DND-41 (cell line): ENCODE results near the gene SLC22A14.

Experiments used
- ATAC-seq: fragments of 200-7000 bp; cut with Tn5 transposase; 3 replicates; pipeline ENCODE4 v1.9.1; 2021; ENCODE audit warnings: low read depth; ENCODE audit not compliant: insufficient read depth
- DNase-seq: peaks from one replicate; pipeline ENCODE4 v3.0.0-alpha.2; 2020
- H2AFZ ChIP-seq: 2 replicates; pipeline ENCODE4 v1.6.0; 2012; ENCODE audit warnings: low read depth, low read length
- H3K27ac ChIP-seq: 2 replicates; pipeline ENCODE4 v1.5.1; 2012; ENCODE audit warnings: low read length, inconsistent platforms
- H3K27me3 ChIP-seq: fragments of 200-600 bp; sonication (generic); 2 replicates; pipeline ENCODE4 v1.6.0; 2012; ENCODE audit warnings: low read length, mild to moderate bottlenecking, inconsistent platforms; ENCODE audit not compliant: insufficient read depth, poor library complexity
- H3K36me3 ChIP-seq: 2 replicates; pipeline ENCODE4 v1.5.1; 2012; ENCODE audit warnings: low read length, inconsistent platforms; ENCODE audit not compliant: insufficient read depth
- H3K4me1 ChIP-seq: 2 replicates; pipeline ENCODE4 v1.5.1; 2012; ENCODE audit warnings: mild to moderate bottlenecking, low read length; ENCODE audit not compliant: insufficient read depth
- H3K4me2 ChIP-seq: 2 replicates; pipeline ENCODE4 v1.6.0; 2012; ENCODE audit warnings: mild to moderate bottlenecking, moderate library complexity, low read length, inconsistent platforms; ENCODE audit not compliant: insufficient read depth
- H3K4me3 ChIP-seq, 2 experiments: fragments of 200-600 bp in 1 of 2; shearing (Covaris generic) in 1 of 2; 2 replicates each; pipeline ENCODE4 v1.5.1; 2012 to 2016; ENCODE audit warnings: inconsistent platforms in 2 of 2, low read length in 2 of 2, mild to moderate bottlenecking in 2 of 2, low read depth in 1 of 2, moderate library complexity in 1 of 2
- H3K79me2 ChIP-seq: 2 replicates; pipeline ENCODE4 v1.6.0; 2012; ENCODE audit warnings: low read length, inconsistent platforms; ENCODE audit not compliant: insufficient read depth
- H3K9ac ChIP-seq: 2 replicates; pipeline ENCODE4 v1.6.0; 2012; ENCODE audit warnings: low read depth, mild to moderate bottlenecking, inconsistent platforms, low read length, moderate library complexity
- H3K9me3 ChIP-seq: 2 replicates; pipeline ENCODE4 v1.5.1; 2012; ENCODE audit warnings: low read length, moderate library complexity, mild to moderate bottlenecking, inconsistent platforms; ENCODE audit not compliant: insufficient read depth, severe bottlenecking
- H4K20me1 ChIP-seq: 2 replicates; pipeline ENCODE4 v1.6.0; 2012; ENCODE audit warnings: low read length; ENCODE audit not compliant: insufficient read depth
- EZH2 ChIP-seq: IDR thresholded peaks from 3 replicates; pipeline ENCODE4 v1.6.1; 2012; ENCODE audit warnings: borderline replicate concordance, low read depth, mild to moderate bottlenecking, moderate library complexity, low read length, inconsistent platforms; ENCODE audit not compliant: severe bottlenecking
- TF ChIP-seq, protein P1 (sequence below): IDR thresholded peaks from 2 replicates; pipeline ENCODE4 v1.5.1; 2012; ENCODE audit warnings: borderline replicate concordance, low read length, moderate library complexity, mild to moderate bottlenecking; ENCODE audit not compliant: poor library complexity, severe bottlenecking; ENCODE audit errors: extremely low read depth

The SLC22A14 gene

DNA sequence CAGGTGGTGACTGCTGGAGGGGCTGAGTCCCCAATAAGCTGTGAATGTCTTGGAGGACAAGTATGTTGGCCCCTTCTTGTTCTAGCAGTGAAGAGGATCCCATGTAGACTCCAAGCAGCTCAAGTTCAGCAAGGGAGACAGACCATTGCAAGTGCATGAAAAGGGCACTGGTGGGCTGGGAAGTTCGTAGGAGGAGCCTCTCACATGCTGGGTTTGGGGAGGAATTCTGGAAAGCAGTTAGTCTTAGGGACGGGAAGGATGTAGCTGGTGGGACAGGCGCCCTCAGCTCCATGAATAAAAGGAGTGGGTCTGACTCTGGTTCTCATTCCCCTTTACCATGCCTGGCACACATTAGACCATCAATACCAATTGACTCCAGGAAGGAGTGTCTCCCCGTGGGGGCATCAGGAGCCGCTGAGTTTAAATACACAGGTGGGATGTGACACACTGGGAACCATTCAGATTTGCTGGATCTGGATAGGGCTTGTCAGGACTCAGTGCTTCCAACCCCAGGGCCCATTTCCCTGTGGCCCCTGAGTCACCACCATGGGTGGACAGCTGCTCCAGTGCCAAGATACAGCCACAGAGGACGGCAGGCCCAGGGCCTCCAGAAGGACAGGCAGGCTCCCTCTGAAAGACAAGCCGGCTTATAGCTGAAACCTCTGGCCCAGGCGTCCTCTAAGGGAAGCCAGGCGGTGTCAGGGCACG lies 63.9 kb downstream of the SLC22A14 start:
- TF ChIP-seq EZH2: no peak
- TF ChIP-seq, protein P1, sequence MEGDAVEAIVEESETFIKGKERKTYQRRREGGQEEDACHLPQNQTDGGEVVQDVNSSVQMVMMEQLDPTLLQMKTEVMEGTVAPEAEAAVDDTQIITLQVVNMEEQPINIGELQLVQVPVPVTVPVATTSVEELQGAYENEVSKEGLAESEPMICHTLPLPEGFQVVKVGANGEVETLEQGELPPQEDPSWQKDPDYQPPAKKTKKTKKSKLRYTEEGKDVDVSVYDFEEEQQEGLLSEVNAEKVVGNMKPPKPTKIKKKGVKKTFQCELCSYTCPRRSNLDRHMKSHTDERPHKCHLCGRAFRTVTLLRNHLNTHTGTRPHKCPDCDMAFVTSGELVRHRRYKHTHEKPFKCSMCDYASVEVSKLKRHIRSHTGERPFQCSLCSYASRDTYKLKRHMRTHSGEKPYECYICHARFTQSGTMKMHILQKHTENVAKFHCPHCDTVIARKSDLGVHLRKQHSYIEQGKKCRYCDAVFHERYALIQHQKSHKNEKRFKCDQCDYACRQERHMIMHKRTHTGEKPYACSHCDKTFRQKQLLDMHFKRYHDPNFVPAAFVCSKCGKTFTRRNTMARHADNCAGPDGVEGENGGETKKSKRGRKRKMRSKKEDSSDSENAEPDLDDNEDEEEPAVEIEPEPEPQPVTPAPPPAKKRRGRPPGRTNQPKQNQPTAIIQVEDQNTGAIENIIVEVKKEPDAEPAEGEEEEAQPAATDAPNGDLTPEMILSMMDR: no peak
- H3K9ac ChIP-seq: peak overlapping the region; percentile 87
- peak overlapping the region; percentile 96 for H2AFZ ChIP-seq

DNA sequence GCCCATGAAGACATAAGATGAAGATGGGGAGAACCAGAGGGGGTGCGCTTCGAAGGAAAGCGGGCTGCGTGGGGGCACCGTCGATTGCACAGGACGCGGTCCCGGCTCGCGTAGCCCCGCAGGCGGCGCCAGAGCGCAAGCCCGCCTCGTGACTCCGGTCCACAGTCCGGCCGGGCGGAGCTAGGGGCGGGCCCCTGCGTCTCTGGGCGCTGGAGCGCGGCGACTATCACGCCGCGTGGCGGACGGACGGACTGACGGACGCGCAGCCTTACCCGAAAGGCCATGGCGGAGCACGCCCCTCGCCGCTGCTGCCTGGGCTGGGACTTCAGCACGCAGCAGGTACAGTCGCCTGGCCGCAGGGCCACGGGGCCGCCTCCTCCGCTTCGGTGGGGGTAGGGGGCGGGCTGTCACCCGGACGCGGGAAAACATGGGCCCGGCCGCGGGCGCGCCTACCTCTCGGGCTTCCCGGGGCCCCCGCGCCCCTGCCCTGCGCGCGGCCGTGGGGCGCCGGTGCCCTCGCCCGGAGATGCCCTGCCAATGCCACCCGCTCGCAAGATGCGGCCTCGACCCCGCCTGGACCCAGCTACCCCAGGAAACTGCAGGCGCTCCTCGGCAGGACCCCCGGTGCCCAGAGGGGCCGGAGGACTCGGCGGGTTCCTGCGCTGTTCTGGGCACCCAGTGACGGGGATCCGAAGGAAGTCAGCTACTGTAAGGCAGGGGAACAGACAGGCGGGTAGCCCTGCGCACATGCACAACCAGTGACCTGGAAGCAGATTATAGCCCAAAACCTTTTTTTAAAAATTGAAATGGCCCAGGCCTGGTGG lies 64.7 kb downstream of the SLC22A14 start, which contains the start of gene XYLB:
Gene XYLB (plus strand): TSS at position 199 of the 824 bp plus-strand sequence. CDS start 84 bp downstream, at position 283.
- Histone ChIP-seq H3K4me1 (peaks cover 34% of the 10 kb centered on the region), H3K36me3 (peaks cover 4% of the 10 kb centered on the region), H3K4me2 (peak within 1 kb of the TSS; percentile 89), H3K9me3 (no peaks in the 10 kb centered on the region), H3K27me3 (no peaks in the 10 kb centered on the region), H3K4me3 (peak within 1 kb of the TSS; percentile 60 to 85; a peak in 3 of 4 replicates), H3K27ac (peak within 1 kb of the TSS; percentile 64), H2AFZ (peak within 1 kb of the TSS; percentile 96), H3K79me2 (peaks cover 4% of the 10 kb centered on the region), H3K9ac (peak within 1 kb of the TSS; percentile 87), H4K20me1 (no peaks in the 10 kb centered on the region)
- TF ChIP-seq, protein P1: peak; percentile 84
- TF ChIP-seq EZH2: no peak
- peak; percentile 80 for DNase-seq
- peak; percentile 96 for ATAC-seq

More for the DNA sequence above, 63.9 kb downstream of the SLC22A14 start:
- H3K27me3 ChIP-seq: no peaks in the 10 kb centered on the region
- ATAC-seq (no peak), DNase-seq (no peak)
- peak overlapping the region; percentile 29; the same call in 1 of the 2 replicates for H3K27ac ChIP-seq
- peaks cover 4% of the 10 kb centered on the region for H3K79me2 ChIP-seq
- peaks cover 4% of the 10 kb centered on the region; the same call in 1 of the 2 replicates for H3K36me3 ChIP-seq
- no peaks in the 10 kb centered on the region for H4K20me1 ChIP-seq
- H3K4me3 ChIP-seq: peak overlapping the region; percentile 60 to 85; a peak in 3 of 4 replicates
- H3K9me3 ChIP-seq: no peaks in the 10 kb centered on the region
- H3K4me2 ChIP-seq: peak overlapping the region; percentile 89
- H3K4me1 ChIP-seq: peaks cover 34% of the 10 kb centered on the region

DNA sequence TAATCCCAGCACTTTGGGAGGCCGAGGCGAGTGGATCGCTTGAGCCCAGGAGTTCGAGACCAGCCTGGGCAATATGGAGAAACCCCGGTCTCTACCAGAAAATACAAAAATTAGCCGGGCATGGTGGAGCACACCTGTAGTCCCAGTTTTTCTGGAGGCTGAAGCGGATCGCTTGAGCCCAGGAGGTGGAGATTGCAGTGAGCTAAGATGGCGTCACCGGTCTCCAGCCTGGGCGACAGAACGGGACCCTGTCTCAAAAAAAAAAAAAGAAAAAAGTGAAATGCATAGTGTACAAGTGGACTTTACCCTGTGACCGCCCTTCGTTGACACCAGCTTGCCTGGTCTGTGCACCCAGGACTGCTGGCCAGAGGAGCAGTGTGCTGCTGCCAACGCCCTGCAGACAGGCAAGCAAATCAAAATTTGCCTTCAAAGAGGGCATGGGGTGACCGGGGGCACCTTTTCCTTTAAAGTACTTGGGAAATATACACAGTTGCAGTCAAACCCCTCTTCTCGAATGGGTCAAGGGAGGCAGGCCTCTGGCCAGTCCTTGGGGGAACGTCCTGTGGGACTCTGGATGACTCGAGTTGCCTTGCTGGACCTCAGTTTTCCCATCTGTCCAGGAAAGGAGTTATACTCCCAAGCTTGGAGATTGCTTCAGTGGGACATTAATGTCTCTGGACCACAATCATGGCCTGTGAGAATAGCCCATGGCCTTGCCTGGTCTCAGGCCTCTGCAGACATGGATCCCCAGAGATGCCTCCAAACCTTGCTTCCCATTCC lies 65.5 kb downstream of the SLC22A14 start:
- ATAC-seq (no peak), DNase-seq (no peak)
- Histone ChIP-seq H3K9me3 (no peaks in the 10 kb centered on the region), H2AFZ (peak overlapping the region; percentile 96), H3K4me3 (peak overlapping the region; percentile 60 to 85; a peak in 3 of 4 replicates), H4K20me1 (no peaks in the 10 kb centered on the region), H3K27ac (peak overlapping the region; percentile 64; the same call in 1 of the 2 replicates), H3K9ac (peak overlapping the region; percentile 87), H3K4me2 (peak overlapping the region; percentile 89), H3K79me2 (peaks cover 7% of the 10 kb centered on the region), H3K27me3 (no peaks in the 10 kb centered on the region), H3K36me3 (peaks cover 9% of the 10 kb centered on the region), H3K4me1 (peaks cover 34% of the 10 kb centered on the region)
- TF ChIP-seq, protein P1: no peak
- TF ChIP-seq EZH2: no peak
